Stomach (tissue), 4 donors: ENCODE results near the gene KCNQ4.

Source experiments
- POLR2A ChIP-seq, 4 donors: fragments of 450-650 bp; IDR thresholded peaks; one replicate each; pipeline ENCODE4 v1.6.1; 2016; ENCODE audit warnings: antibody characterized with exemption in 4 of 4, control low read depth in 2 of 4, mild to moderate bottlenecking in 1 of 4, moderate library complexity in 1 of 4
- TF ChIP-seq, protein P1 (sequence below), 7 experiments: fragments of 450-650 bp in 4 of 7; fragments of 200-600 bp in 3 of 7; sonication (generic) in 3 of 7; IDR thresholded peaks; one replicate each; pipeline ENCODE4 v1.5.1; 2016 to 2019; ENCODE audit warnings: antibody characterized with exemption in 7 of 7, control low read depth in 2 of 7, mild to moderate bottlenecking in 1 of 7

DNA sequence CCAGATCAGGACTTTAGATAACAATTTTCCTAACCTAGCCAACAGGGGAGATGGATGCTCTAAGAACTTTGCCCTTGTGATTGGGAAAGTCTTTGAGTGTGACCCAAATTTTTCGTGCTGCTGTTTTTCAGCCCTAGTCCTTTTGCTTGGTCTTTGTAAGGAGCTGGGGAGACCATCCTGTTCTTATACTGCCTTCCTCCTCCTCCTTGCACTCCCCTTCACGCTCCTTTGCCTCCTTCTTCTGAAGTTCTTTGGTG lies 5.7 kb downstream of the KCNQ4 start:
- TF ChIP-seq, protein P1, sequence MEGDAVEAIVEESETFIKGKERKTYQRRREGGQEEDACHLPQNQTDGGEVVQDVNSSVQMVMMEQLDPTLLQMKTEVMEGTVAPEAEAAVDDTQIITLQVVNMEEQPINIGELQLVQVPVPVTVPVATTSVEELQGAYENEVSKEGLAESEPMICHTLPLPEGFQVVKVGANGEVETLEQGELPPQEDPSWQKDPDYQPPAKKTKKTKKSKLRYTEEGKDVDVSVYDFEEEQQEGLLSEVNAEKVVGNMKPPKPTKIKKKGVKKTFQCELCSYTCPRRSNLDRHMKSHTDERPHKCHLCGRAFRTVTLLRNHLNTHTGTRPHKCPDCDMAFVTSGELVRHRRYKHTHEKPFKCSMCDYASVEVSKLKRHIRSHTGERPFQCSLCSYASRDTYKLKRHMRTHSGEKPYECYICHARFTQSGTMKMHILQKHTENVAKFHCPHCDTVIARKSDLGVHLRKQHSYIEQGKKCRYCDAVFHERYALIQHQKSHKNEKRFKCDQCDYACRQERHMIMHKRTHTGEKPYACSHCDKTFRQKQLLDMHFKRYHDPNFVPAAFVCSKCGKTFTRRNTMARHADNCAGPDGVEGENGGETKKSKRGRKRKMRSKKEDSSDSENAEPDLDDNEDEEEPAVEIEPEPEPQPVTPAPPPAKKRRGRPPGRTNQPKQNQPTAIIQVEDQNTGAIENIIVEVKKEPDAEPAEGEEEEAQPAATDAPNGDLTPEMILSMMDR (IDR thresholded peaks at IDR 0.05), result no peak
- no peak for TF ChIP-seq POLR2A (IDR thresholded peaks at IDR 0.05)
